ENCODE measurements around the gene GALNT9. TPM values are rescaled to one million over a fixed set of nuclear protein-coding genes. Genes with fewer than 3 reads are reported as not detected.

GALNT9 gene
- total RNA-seq, 2 experiments from 2014 or later: not detected

GRCh38 chr12:132191715-132192553 lies 137.5 kb downstream of the GALNT9 start:
- ATAC-seq (no peak), DNase-seq (no peak)
- Mint-ChIP-seq H3K27me3 (no peaks in the 10 kb centered on the region), H3K27ac (no peak overlapping the region), H3K9me3 (ENCODE audit: low read depth) (peaks cover 3% of the 10 kb centered on the region), H3K36me3 (peaks cover 2% of the 10 kb centered on the region), H3K4me3 (no peak overlapping the region), H3K4me1 (peaks cover 23% of the 10 kb centered on the region)
- CTCF ChIA-PET: no interaction called here

DNA sequence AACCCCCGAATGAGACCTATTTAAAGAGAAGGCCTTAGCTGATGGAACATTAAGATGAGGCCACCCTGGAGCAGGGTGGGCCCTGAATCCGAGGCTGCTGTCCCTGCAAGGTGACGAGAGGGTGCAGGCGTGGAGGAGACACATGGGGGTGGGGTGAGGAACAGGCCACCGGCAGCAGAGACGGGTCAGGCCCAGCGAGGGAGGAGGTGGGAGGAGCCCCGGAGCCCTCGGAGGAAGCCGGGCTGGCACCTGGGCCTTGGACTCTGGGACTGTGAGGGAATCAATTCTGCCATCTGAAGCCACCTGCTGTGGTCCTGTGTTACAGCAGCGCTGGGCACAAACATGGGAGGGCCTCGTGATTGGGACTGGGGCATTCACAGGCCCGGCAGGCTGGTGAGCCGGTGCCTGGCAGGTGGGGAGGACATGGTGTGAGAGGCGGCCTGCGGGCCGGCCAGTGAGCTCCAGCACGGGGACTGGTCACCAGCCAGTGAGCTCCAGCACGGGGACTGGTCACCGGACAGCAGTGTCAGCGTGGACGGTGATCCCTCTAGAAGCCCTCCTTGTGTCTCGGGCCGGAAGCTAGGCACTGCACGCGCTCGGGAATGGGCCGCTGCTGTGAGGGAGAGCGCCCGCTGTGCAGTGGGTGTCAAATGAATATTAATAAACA lies 138.4 kb downstream of the GALNT9 start:
- ATAC-seq (no peak), DNase-seq (no peak)
- H3K27ac Mint-ChIP-seq: no peak overlapping the region
- H3K27me3 Mint-ChIP-seq: no peaks in the 10 kb centered on the region
- CTCF ChIA-PET: no interaction called here
- peaks cover 32% of the 10 kb centered on the region for H3K4me1 Mint-ChIP-seq
- H3K36me3 Mint-ChIP-seq: peaks cover 2% of the 10 kb centered on the region
- H3K4me3 Mint-ChIP-seq: no peak overlapping the region
- peaks cover 3% of the 10 kb centered on the region for H3K9me3 Mint-ChIP-seq (ENCODE audit: low read depth)

DNA sequence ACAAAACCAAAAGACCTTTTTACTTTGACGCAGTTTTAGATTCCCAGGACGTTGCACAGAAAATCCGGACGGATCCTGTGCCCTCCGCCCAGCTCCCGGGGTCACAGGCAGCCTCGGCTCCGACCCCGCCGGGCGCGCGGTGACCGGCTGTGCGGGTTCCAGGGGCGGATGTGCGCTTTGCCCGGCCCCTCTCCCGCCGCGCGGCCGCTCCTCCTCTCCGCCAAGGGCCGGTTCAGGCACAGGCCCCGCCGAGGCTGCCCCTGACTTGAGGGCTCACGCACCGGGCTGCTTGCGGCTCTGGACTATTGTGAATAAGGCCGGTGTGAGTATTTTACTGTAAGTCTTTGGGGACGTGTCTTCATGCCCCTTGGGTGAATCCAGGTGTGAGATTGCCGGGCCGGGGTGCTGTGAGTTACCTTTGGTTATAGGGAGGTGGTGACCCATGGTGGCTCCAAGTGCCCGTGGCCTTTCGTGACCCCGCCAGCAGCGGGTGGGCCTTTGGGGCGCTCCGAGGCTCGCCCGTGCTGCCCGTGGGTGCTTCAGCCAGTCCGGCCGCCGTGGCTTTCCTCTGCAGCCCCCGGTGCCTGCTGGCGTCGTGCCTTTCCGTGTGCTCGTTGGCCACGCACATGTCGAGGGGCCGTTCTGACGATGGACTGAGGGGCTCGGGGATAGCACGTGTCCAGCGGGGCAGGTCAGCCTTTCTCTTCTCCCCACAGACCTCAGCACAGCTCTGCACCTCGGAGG lies 139.2 kb downstream of the GALNT9 start:
- CTCF ChIA-PET: interaction anchor here (1.2 to 1.7 kb wide), 3 partner anchors 11 to 36 kb away, joined by 3 to 13 read pairs (median 9); no protein-coding TSS in a partner anchor
- Mint-ChIP-seq H3K27ac (peak overlapping the region; percentile 79), H3K9me3 (ENCODE audit: low read depth) (peaks cover 3% of the 10 kb centered on the region), H3K4me3 (peak overlapping the region; percentile 83), H3K4me1 (peaks cover 40% of the 10 kb centered on the region), H3K36me3 (peaks cover 3% of the 10 kb centered on the region), H3K27me3 (peaks cover 6% of the 10 kb centered on the region)
- ATAC-seq: peak; percentile 31
- no peak for DNase-seq

GRCh38 chr12:132189378-132190011 lies 139.9 kb downstream of the GALNT9 start:
- Mint-ChIP-seq H3K36me3 (peaks cover 3% of the 10 kb centered on the region), H3K27me3 (peaks cover 8% of the 10 kb centered on the region), H3K4me1 (peaks cover 41% of the 10 kb centered on the region), H3K9me3 (ENCODE audit: low read depth) (peaks cover 3% of the 10 kb centered on the region), H3K4me3 (peak overlapping the region; percentile 83), H3K27ac (peak overlapping the region; percentile 79)
- ATAC-seq: peak; percentile 93
- peak; percentile 97 for DNase-seq
- CTCF ChIA-PET: interaction anchor here (0.6 to 1.7 kb wide), 6 partner anchors 11 to 333 kb away, joined by 3 to 13 read pairs (median 3); no protein-coding TSS in a partner anchor

DNA sequence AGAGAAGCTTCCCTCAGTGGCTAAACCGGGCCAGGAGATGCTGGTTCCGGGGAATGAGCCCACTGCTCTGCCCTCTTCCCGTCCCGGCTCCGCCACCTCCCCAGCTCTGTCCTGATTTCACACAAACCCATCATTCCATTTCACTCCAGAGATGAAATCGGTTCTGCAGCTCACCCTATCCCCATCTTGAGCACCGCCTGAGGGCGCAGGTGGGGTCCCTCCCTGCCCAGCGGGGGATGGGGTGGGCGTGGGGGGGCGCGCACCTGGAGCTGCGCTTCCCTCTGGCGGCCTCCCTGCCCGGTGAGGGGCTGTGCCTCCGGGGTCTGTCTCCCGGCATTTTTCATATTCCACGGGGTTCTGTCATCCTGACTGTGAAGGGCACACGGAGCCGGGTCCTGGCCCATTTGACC lies 140.5 kb downstream of the GALNT9 start:
- CTCF ChIA-PET: interaction anchor here (0.6 to 1.7 kb wide), 6 partner anchors 10 to 333 kb away, joined by 3 to 13 read pairs (median 3); no protein-coding TSS in a partner anchor
- H3K36me3 Mint-ChIP-seq: peaks cover 1% of the 10 kb centered on the region
- H3K9me3 Mint-ChIP-seq (ENCODE audit: low read depth): peaks cover 3% of the 10 kb centered on the region
- H3K27me3 Mint-ChIP-seq: peaks cover 13% of the 10 kb centered on the region
- no peak for ATAC-seq
- peak overlapping the region; percentile 71 for H3K27ac Mint-ChIP-seq
- no peak for DNase-seq
- peak overlapping the region; percentile 83 for H3K4me3 Mint-ChIP-seq
- H3K4me1 Mint-ChIP-seq: peaks cover 41% of the 10 kb centered on the region

- CTCF ChIA-PET: interaction anchor here (0.6 to 1.7 kb wide), 5 partner anchors 10 to 334 kb away, joined by 3 to 13 read pairs (median 3); no protein-coding TSS in a partner anchor
- Mint-ChIP-seq H3K9me3 (ENCODE audit: low read depth) (peaks cover under 1% of the 10 kb centered on the region), H3K27me3 (peaks cover 14% of the 10 kb centered on the region), H3K4me3 (peak overlapping the region; percentile 44), H3K36me3 (peaks cover 1% of the 10 kb centered on the region), H3K4me1 (peaks cover 41% of the 10 kb centered on the region), H3K27ac (no peak overlapping the region)
- ATAC-seq: no peak
- DNase-seq: no peak
Observed at GRCh38 chr12:132188451-132188901, 140.9 kb downstream of the GALNT9 start.

DNA sequence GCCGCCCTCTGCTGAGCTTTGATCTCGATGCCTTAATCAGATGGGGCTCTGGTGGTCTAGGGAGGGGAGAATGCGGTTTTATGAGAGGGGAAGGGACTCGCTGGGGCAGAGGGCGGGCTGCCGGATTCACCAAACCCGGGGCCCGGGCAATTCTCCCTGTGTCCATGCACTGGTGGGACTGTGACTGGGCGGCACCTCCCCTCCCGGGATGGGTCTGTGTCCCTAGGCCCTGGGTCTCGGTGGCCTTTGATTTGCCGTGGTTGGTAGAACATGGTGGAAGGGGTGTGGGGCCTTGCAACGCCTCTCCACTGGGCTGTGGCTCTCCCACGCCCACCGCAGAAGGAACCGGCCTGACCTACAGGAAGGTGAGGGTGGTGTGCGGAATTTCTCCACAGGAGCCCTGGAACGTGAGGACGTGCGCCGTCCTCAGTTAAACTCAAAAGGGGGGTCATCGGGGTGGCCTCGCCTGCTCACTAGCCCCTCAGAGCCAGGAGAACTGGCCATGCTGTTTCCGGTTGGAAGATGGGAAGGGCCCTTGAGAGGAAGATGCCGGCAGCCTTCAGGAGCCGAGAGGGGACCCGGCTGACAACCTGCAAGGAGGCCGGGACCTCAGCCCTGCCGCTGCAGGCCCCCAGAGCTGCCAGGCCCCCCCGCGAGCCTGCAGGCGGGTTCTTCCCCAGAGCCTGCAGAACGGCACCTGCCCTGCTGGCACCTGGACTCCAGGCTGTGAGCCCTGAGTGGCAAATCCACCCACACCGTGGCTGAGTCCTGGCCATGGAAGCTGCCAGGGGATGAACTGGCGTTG lies 141.5 kb downstream of the GALNT9 start:
- CTCF ChIA-PET: interaction anchor here (1.2 to 2.6 kb wide), 2 partner anchors 34 to 334 kb away, joined by 3 to 10 read pairs; no protein-coding TSS in a partner anchor
- Mint-ChIP-seq H3K4me3 (peak overlapping the region; percentile 44), H3K27me3 (peaks cover 19% of the 10 kb centered on the region), H3K36me3 (peaks cover 1% of the 10 kb centered on the region), H3K27ac (no peak overlapping the region), H3K4me1 (peaks cover 41% of the 10 kb centered on the region), H3K9me3 (ENCODE audit: low read depth) (no peaks in the 10 kb centered on the region)
- no peak for ATAC-seq
- no peak for DNase-seq

- H3K9me3 Mint-ChIP-seq (ENCODE audit: low read depth): no peaks in the 10 kb centered on the region
- H3K27ac Mint-ChIP-seq: peak overlapping the region; percentile 89
- H3K36me3 Mint-ChIP-seq: peaks cover 1% of the 10 kb centered on the region
- CTCF ChIA-PET: interaction anchor here (1.1 to 2.6 kb wide), 2 partner anchors 15 to 33 kb away, joined by 3 to 10 read pairs; no protein-coding TSS in a partner anchor
- no peak for DNase-seq
- H3K27me3 Mint-ChIP-seq: peaks cover 19% of the 10 kb centered on the region
- peak overlapping the region; percentile 71 for H3K4me3 Mint-ChIP-seq
- no peak for ATAC-seq
- peaks cover 41% of the 10 kb centered on the region for H3K4me1 Mint-ChIP-seq
Observed at GRCh38 chr12:132186857-132187620, 142.3 kb downstream of the GALNT9 start.

GRCh38 chr12:132186208-132186856 lies 143.1 kb downstream of the GALNT9 start:
- Mint-ChIP-seq H3K4me1 (peaks cover 41% of the 10 kb centered on the region), H3K27me3 (peaks cover 19% of the 10 kb centered on the region), H3K36me3 (peaks cover 1% of the 10 kb centered on the region), H3K27ac (peak overlapping the region; percentile 89), H3K9me3 (ENCODE audit: low read depth) (no peaks in the 10 kb centered on the region), H3K4me3 (peak overlapping the region; percentile 71)
- no peak for DNase-seq
- CTCF ChIA-PET: interaction anchor here (0.5 to 2.6 kb wide), 5 partner anchors 8 to 375 kb away, joined by 3 to 10 read pairs (median 3); no protein-coding TSS in a partner anchor
- no peak for ATAC-seq

GRCh38 chr12:132185705-132186104 lies 143.7 kb downstream of the GALNT9 start:
- Mint-ChIP-seq H3K9me3 (ENCODE audit: low read depth) (no peaks in the 10 kb centered on the region), H3K4me3 (peak overlapping the region; percentile 71), H3K4me1 (peaks cover 40% of the 10 kb centered on the region), H3K36me3 (peaks cover 1% of the 10 kb centered on the region), H3K27ac (peak overlapping the region; percentile 89), H3K27me3 (peaks cover 19% of the 10 kb centered on the region)
- CTCF ChIA-PET: interaction anchor here (0.8 to 2.6 kb wide), 4 partner anchors 10 to 375 kb away, joined by 3 to 10 read pairs (median 4); no protein-coding TSS in a partner anchor
- DNase-seq: no peak
- ATAC-seq: no peak

All from activated CD8-positive, alpha-beta memory T cell treated with anti-CD3 and anti-CD28 coated beads, Interleukin-2, amount 10 ng/mL, durations not matched to agents 7 days and 5 days (primary cell).